GM19468 (cell line): ENCODE measurements around the gene GRAMD1B.

ENCODE experiments used
- ATAC-seq: cut with Tn5 transposase; IDR thresholded peaks from one replicate; pipeline ENCODE4 v1.9.1; 2021; ENCODE audit warnings: mild to moderate bottlenecking, moderate library complexity, moderate number of reproducible peaks; ENCODE audit not compliant: unreplicated experiment; ENCODE audit errors: extremely low read depth

Gene GRAMD1B

DNA sequence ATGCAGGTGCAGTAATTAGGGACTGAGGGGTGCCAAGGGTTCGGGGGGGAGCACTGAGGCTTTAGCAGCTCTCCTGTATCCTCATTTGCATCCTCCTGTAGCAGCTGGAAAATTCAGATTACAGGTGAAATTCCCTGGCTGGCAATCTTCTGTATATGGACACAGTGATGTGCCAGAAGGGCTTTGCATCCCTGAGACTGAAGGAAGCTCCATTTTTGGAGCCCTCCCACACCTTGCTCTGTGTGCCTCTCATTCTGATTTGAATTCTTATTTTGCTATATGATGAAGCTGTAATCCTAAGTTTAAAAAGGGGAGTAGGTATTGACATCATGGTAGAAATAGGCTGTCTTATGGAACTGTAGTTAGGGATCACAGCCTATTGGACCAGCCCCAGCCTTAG, 177.7 kb downstream of the GRAMD1B start:
- ATAC-seq = no peak

DNA sequence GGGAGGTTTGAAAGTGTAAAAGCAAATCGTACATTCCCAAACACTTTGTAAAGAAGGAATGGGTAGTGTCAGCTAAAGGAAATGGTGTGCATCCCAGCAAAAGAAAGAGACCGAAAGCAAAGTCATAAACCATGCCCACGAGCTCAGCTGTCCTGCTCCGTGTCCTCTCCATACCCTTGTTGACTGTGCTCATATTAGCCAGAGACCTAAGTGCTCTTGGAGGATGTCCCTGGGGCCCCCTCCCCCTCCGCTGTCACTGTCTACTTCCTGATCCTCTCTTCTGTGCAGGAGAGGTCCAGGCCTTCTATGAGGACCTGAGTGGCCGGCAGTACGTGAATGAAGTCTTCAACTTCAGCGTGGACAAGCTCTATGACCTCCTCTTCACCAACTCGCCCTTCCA, 178.3 kb downstream of the GRAMD1B start:
- ATAC-seq = no peak

- no peak for ATAC-seq
Observed at GRCh38 chr11:123608945-123609344, 178.9 kb downstream of the GRAMD1B start.

DNA sequence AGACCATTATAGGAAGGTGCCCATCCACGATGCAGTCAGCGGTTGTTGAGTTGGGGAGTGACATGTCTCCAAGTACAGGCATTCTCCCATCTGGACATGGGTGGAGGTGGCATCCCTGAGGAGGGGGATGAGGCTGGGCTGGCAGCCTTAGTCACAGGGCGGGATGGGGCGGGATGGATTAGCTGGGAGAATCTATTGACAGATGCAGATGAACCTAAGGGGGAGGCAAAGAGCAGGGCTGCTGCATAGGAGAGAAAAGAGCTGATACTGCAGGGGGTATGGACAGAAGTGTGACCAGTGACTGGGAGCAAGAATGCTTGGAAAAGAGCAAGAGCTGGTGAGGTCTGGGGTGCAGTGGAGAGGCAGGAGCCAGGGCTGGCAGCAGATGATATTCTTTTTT, 181.6 kb downstream of the GRAMD1B start:
- ATAC-seq = no peak

- ATAC-seq = no peak
Observed at GRCh38 chr11:123616505-123617198, 186.6 kb downstream of the GRAMD1B start.

DNA sequence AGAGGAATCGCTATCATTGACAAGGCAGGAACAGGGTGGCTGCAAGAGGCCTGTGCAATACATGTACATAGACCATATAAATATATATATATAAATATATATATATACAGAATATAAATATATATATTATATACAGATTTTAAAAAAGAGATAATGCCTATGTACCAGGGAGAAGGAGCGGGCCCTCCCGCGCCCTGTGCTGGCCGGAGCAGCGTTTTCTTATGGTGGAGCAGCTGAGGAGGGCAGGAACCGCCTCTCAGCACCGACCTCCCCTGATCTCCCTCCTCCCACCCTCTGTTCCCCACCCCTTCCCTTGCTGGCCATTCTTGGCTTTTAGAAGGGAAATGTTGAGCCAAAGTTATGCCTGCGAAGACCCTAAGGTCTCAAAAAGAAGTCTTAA, 192.5 kb downstream of the GRAMD1B start:
- ATAC-seq = no peak

DNA sequence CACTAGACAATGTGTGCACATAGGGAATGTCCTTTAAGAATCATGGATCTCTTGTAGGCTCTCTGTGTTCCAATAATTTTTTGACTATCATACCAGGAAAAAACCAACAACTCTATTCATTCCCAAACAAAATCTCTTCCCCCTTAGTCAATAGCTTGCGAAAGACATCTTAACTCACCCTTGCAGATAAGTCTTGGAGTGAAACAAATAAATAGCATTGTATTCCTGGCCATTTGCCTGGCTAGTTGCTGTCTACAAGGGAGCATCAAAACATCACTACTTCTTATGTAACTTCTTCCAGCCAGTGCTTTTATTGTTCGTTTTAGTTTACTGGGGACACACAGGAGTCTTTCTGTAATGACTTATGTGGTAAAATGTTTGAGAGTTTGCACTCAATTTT, 194.9 kb downstream of the GRAMD1B start:
- no peak for ATAC-seq

- ATAC-seq = no peak
Observed at GRCh38 chr11:123628936-123629683, 199.0 kb downstream of the GRAMD1B start.

GRCh38 chr11:123630126-123630608, 200.1 kb downstream of the GRAMD1B start:
- no peak for ATAC-seq

- ATAC-seq = no peak
Observed at GRCh38 chr11:123640029-123640428, 210.0 kb downstream of the GRAMD1B start.

GRCh38 chr11:123640677-123641494, 210.8 kb downstream of the GRAMD1B start:
- ATAC-seq = no peak

DNA sequence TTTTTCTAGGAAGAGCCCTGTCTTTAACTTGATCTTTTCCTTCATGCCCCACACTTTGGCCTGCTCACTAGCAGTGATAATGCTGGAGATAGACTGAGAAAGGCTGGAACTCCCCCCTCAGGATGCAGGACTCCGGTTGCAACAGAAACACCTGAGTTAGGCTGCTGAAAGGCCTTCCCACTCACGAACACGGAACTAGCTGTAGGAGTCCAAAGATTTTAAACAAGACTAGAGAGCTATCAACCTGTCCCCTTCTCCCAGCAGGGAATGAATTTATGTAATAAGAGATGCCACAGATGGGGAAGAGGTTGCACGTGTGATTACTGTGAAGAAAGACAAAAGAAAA, 211.4 kb downstream of the GRAMD1B start:
- ATAC-seq = no peak

GRCh38 chr11:123642435-123642834, 212.4 kb downstream of the GRAMD1B start:
- ATAC-seq = no peak

DNA sequence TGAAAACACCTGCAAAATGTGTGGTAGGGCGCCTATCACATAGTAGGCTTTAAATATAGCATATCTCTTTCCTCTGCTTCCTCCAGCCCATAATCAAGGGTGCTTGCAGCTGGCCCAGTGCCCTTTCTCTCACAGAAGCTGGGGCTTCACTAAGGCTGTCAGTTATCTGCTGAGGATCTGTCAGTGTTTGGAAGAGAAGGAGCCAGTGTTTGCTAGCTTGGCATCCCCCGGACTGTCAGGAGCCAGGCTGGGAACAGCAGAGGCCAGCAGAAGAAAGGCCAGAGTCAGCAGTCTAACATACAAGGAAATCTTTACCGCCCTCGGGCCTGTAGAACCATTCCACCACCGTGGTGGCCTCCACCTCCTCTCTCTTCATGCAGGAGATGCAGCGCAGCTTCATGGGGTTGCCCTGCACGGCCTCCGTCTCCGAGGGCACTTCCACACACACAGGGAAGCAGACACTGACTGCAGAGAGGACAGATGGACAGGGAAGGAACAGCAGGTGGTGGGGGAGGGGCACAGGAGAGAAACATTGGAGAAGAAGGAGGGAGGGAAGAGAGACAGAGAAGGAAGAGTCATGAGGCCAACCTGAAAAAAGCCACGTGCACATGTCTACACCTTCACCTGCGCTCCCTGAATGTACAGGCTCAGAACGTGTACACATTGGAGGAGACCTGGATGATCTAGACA, 215.4 kb downstream of the GRAMD1B start:
- no peak for ATAC-seq

GRCh38 chr11:123650901-123651300, 220.8 kb downstream of the GRAMD1B start:
- no peak for ATAC-seq

- ATAC-seq = no peak
Observed at GRCh38 chr11:123652599-123652998, 222.5 kb downstream of the GRAMD1B start.

GRCh38 chr11:123653483-123653826, 223.4 kb downstream of the GRAMD1B start:
- ATAC-seq = no peak

DNA sequence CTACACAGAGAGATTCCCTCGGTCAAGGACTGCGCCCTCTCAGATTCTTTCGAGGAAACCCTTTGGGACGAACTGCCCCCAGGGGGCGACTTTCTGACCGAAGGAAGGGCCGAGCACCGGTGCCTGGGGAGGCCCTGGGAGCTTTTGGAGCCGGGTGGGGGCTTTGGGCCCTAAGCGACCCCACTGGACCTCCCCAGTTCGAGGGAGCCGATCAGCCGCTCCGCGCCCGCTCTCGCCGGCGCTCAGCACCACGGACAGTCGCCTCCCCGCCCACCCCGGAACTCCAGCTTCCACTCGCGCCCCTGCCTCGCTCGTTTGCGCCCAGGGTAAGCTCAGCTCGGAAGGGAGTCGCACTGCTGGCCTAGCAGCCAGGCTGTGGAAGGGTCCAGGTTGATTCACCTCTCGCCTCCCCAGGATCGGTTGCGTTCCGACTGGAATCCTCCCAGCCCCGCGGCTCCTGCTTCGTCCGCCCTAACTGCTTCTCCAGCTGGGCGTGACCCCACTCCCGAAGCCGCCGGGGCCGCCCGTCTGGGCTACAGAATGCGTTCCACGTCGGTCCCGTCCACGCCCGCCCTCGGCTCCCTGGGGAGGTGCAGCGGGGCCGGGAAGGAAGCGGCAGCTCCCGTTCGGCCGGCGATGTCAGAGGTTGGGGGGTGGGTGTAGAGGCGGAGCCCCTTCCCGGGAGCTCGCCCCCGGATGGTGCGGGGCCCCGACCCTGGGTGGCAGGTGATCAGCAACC, 223.9 kb downstream of the GRAMD1B start:
- ATAC-seq = no peak

- ATAC-seq = no peak
Observed at GRCh38 chr11:123654566-123655081, 224.6 kb downstream of the GRAMD1B start, which contains the start of gene SCN3B. SCN3B (minus strand) TSS chr11:123654624; CDS start chr11:123653801, 823 bp downstream.
